ENCODE results near the gene SNAP47.

SNAP47 gene

DNA sequence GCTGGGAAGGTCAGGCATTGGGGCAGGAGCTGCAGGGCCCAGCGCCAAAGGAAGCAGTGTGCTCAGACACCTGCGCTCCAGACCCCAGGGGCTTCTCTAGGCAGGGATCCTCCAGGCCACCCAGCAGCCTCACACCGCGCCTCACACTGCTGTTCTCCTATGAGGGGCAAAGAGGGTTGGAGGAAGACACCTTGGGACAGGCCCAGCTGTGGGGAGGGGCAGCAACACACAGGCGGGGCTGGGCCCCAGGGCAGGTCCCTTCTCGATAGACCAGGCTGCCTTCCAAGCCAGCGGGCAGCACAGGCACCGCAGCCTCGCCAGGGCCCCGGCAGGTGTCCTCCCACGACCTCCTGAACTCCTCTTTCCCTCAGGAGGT is 59.6 kb downstream of the SNAP47 start:
- in situ Hi-C loops (cut with HindIII; ENCODE audit: low sequenced_read_pairs) = no loop called here

DNA sequence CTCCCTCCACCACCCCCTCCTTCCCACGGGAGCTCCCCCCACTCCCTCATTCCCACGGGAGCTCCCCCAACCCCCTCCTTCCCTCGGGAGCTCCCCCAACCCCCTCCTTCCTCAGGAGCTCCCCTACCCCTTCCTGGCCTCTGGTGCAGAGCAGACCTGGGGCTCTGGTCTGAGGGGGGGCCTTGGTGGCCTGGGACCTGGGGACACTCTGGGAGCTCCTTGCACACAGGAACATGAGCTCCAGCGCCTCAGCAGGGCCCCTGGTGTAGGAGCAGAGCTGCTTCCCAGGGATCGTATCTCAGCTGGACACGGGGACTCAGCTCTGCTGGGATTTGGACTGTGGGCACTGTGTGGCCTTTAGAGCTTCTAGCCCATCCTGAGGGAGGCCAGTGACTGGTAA is 60.5 kb downstream of the SNAP47 start:
- no peak for DNase-seq (ENCODE audit: low read depth)
- in situ Hi-C loops (cut with HindIII; ENCODE audit: low sequenced_read_pairs) = no loop called here
- no peak overlapping the region for H3K4me3 ChIP-seq (ENCODE audit: low read depth, low read length)
- no peak for TF ChIP-seq CTCF (IDR thresholded peaks at IDR 0.05; ENCODE audit: low read depth, low read length, missing control alignments)

More for the DNA sequence above, 59.6 kb downstream of the SNAP47 start:
- TF ChIP-seq CTCF (IDR thresholded peaks at IDR 0.05; ENCODE audit: low read depth, low read length, missing control alignments) = no peak
- DNase-seq (ENCODE audit: low read depth) = no peak
- no peak overlapping the region for H3K4me3 ChIP-seq (ENCODE audit: low read depth, low read length)

GRCh38 chr1:227796359-227796915 is 61.2 kb downstream of the SNAP47 start:
- no peak for TF ChIP-seq CTCF (IDR thresholded peaks at IDR 0.05; ENCODE audit: low read depth, low read length, missing control alignments)
- in situ Hi-C loops (cut with HindIII; ENCODE audit: low sequenced_read_pairs) = no loop called here
- DNase-seq (ENCODE audit: low read depth) = no peak
- no peak overlapping the region for H3K4me3 ChIP-seq (ENCODE audit: low read depth, low read length)

GRCh38 chr1:227797144-227797543 is 61.9 kb downstream of the SNAP47 start:
- in situ Hi-C loops (cut with HindIII; ENCODE audit: low sequenced_read_pairs) = no loop called here
- H3K4me3 ChIP-seq (ENCODE audit: low read depth, low read length) = no peak overlapping the region
- TF ChIP-seq CTCF (IDR thresholded peaks at IDR 0.05; ENCODE audit: low read depth, low read length, missing control alignments) = no peak
- no peak for DNase-seq (ENCODE audit: low read depth)

DNA sequence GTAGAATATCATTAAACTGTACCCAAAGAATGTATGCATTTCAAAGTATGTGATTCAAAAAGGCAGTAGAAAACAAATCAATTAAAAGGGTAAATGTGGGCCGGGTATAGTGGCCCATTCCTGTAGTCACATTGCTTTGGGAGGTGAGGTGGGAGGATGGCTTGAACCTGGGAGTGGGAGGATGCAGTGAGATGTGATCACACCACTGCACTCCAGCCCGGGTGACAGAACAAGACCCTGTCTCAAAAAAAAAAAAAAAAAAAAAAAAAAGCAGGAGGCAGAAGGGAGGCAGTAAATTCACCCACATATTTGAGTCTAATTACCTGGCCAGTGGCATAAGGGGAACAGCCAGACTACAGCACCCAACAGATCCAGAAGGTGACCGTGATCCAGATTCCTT is 62.4 kb downstream of the SNAP47 start:
- H3K4me3 ChIP-seq (ENCODE audit: low read depth, low read length) = no peak overlapping the region
- in situ Hi-C loops (cut with HindIII; ENCODE audit: low sequenced_read_pairs) = no loop called here
- no peak for DNase-seq (ENCODE audit: low read depth)
- no peak for TF ChIP-seq CTCF (IDR thresholded peaks at IDR 0.05; ENCODE audit: low read depth, low read length, missing control alignments)

DNA sequence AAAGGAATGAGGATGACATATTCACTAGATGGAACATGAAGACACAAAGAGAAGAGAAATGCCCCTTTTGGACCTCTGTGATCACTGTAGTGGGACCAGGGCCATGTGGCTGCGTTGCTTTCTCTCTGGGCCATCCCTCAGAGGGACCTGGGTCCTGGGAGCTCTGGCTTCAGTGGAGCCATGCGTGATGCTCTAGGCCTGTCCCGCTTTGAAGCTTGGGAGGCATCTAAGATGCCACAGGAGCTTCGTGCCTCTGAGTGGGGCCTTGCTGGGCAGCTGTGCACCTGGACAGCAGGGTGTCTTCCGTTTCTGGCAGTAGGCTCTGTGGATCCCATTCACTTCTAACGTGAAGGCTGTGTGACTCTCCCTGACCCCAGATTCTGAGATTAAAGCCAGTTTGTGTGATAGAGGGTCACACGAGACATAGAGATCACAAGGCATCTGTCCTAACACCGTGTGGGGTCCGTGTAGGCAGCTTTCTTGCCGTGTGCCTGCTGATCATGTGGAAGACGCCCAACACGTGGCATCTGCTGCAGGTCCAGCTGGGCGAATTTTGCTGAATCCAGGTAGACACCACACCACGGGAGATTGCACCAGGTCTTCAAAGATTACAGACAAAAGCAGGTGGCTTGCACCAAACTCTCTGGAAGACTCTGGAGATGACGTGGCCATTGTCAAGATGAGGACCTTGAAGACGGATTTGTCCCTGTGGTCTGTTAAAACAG is 63.0 kb downstream of the SNAP47 start:
- in situ Hi-C loops (cut with HindIII; ENCODE audit: low sequenced_read_pairs) = no loop called here
- no peak overlapping the region for H3K4me3 ChIP-seq (ENCODE audit: low read depth, low read length)
- no peak for DNase-seq (ENCODE audit: low read depth)
- no peak for TF ChIP-seq CTCF (IDR thresholded peaks at IDR 0.05; ENCODE audit: low read depth, low read length, missing control alignments)

Data from astrocyte of the cerebellum (primary cell).